Measurements from ENCODE around the gene EML4. TPM values are rescaled to one million over a fixed set of nuclear protein-coding genes. Genes with fewer than 3 reads are reported as not detected.
"Not testable (repeated sequence)": the region's sequence is repeated elsewhere in the genome, so short reads cannot be mapped to it uniquely, and the experiment has no call there.

Gene EML4
- total RNA-seq, 1 donor from 2014 or later = 4.3 TPM

GRCh38 chr2:42371611-42372473 lies 202.7 kb downstream of the EML4 start:
- no peak overlapping the region for H3K27ac ChIP-seq (replicated peaks)

GRCh38 chr2:42372474-42373200 lies 203.5 kb downstream of the EML4 start:
- no peak overlapping the region for H3K27ac ChIP-seq (replicated peaks)
- H3K4me3 ChIP-seq = no peak overlapping the region
- no peak for DNase-seq
- H3K36me3 ChIP-seq = no peaks in the 10 kb centered on the region
- intact Hi-C loops (cut with micrococcal nuclease) = no loop called here
- H3K27me3 ChIP-seq (ENCODE audit: low read depth) = no peaks in the 10 kb centered on the region
- no peak for TF ChIP-seq CTCF (IDR thresholded peaks at IDR 0.05; ENCODE audit: borderline replicate concordance)
- no peaks in the 10 kb centered on the region for H3K9me3 ChIP-seq (replicated peaks)
- peaks cover 17% of the 10 kb centered on the region for H3K4me1 ChIP-seq

More at GRCh38 chr2:42371611-42372473, 202.7 kb downstream of the EML4 start:
- H3K4me3 ChIP-seq = no peak overlapping the region
- H3K4me1 ChIP-seq = peaks cover 17% of the 10 kb centered on the region
- intact Hi-C loops (cut with micrococcal nuclease) = no loop called here
- H3K27me3 ChIP-seq (ENCODE audit: low read depth) = no peaks in the 10 kb centered on the region
- H3K9me3 ChIP-seq (replicated peaks) = no peaks in the 10 kb centered on the region
- no peaks in the 10 kb centered on the region for H3K36me3 ChIP-seq
- DNase-seq = no peak
- TF ChIP-seq CTCF (IDR thresholded peaks at IDR 0.05; ENCODE audit: borderline replicate concordance) = no peak

- Histone ChIP-seq H3K4me3 (no peak overlapping the region), H3K9me3 (replicated peaks) (no peaks in the 10 kb centered on the region)
- intact Hi-C loops (cut with micrococcal nuclease) = no loop called here
Observed at GRCh38 chr2:42376758-42377157, 207.6 kb downstream of the EML4 start.

GRCh38 chr2:42378415-42378814 lies 209.3 kb downstream of the EML4 start:
- H3K27ac ChIP-seq (replicated peaks) = no peak overlapping the region
- peaks cover 8% of the 10 kb centered on the region for H3K27me3 ChIP-seq (ENCODE audit: low read depth)
- DNase-seq = no peak
- no peak for TF ChIP-seq CTCF (IDR thresholded peaks at IDR 0.05; ENCODE audit: borderline replicate concordance)
- H3K4me1 ChIP-seq = no peaks in the 10 kb centered on the region
- no peaks in the 10 kb centered on the region for H3K9me3 ChIP-seq (replicated peaks)
- H3K36me3 ChIP-seq = no peaks in the 10 kb centered on the region
- no peak overlapping the region for H3K4me3 ChIP-seq
- intact Hi-C loops (cut with micrococcal nuclease) = no loop called here

More at GRCh38 chr2:42376758-42377157, 207.6 kb downstream of the EML4 start:
- Histone ChIP-seq H3K4me1 (no peaks in the 10 kb centered on the region), H3K27ac (replicated peaks) (no peak overlapping the region), H3K36me3 (no peaks in the 10 kb centered on the region), H3K27me3 (ENCODE audit: low read depth) (peaks cover 6% of the 10 kb centered on the region)
- no peak for DNase-seq
- no peak for TF ChIP-seq CTCF (IDR thresholded peaks at IDR 0.05; ENCODE audit: borderline replicate concordance)

- H3K9me3 ChIP-seq (replicated peaks); H3K4me3 ChIP-seq; intact Hi-C loops (cut with micrococcal nuclease); H3K4me1 ChIP-seq; H3K27ac ChIP-seq (replicated peaks); DNase-seq; H3K36me3 ChIP-seq: not testable (repeated sequence)
- H3K27me3 ChIP-seq (ENCODE audit: low read depth) = peaks cover 12% of the 10 kb centered on the region
Observed at GRCh38 chr2:42380026-42380425, 210.9 kb downstream of the EML4 start.

GRCh38 chr2:42382144-42382543 lies 213.0 kb downstream of the EML4 start:
- Histone ChIP-seq H3K36me3 (no peaks in the 10 kb centered on the region), H3K27me3 (ENCODE audit: low read depth) (peaks cover 12% of the 10 kb centered on the region), H3K4me3 (no peak overlapping the region), H3K9me3 (replicated peaks) (no peaks in the 10 kb centered on the region), H3K27ac (replicated peaks) (no peak overlapping the region), H3K4me1 (no peaks in the 10 kb centered on the region)
- intact Hi-C loops (cut with micrococcal nuclease) = no loop called here
- DNase-seq = no peak
- no peak for TF ChIP-seq CTCF (IDR thresholded peaks at IDR 0.05; ENCODE audit: borderline replicate concordance)
